Measurements from ENCODE around the gene COL15A1.

- TF ChIP-seq, protein P1, sequence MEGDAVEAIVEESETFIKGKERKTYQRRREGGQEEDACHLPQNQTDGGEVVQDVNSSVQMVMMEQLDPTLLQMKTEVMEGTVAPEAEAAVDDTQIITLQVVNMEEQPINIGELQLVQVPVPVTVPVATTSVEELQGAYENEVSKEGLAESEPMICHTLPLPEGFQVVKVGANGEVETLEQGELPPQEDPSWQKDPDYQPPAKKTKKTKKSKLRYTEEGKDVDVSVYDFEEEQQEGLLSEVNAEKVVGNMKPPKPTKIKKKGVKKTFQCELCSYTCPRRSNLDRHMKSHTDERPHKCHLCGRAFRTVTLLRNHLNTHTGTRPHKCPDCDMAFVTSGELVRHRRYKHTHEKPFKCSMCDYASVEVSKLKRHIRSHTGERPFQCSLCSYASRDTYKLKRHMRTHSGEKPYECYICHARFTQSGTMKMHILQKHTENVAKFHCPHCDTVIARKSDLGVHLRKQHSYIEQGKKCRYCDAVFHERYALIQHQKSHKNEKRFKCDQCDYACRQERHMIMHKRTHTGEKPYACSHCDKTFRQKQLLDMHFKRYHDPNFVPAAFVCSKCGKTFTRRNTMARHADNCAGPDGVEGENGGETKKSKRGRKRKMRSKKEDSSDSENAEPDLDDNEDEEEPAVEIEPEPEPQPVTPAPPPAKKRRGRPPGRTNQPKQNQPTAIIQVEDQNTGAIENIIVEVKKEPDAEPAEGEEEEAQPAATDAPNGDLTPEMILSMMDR (IDR thresholded peaks at IDR 0.05), result no peak
- no peak for TF ChIP-seq SMAD4 (CRISPR knock-in tag; IDR thresholded peaks at IDR 0.05)
- TF ChIP-seq, protein P2, sequence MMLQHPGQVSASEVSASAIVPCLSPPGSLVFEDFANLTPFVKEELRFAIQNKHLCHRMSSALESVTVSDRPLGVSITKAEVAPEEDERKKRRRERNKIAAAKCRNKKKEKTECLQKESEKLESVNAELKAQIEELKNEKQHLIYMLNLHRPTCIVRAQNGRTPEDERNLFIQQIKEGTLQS (CRISPR knock-in tag; conservative IDR thresholded peaks at IDR 0.05), result no peak
- no peak for TF ChIP-seq PREB (CRISPR knock-in tag; IDR thresholded peaks at IDR 0.05; ENCODE audit: borderline replicate concordance)
- TF ChIP-seq OVOL2 (CRISPR knock-in tag; IDR thresholded peaks at IDR 0.05; ENCODE audit: borderline replicate concordance), result no peak
- no peak for TF ChIP-seq ZNF425 (CRISPR knock-in tag; conservative IDR thresholded peaks at IDR 0.05)
- TF ChIP-seq FOXK1 (CRISPR knock-in tag; IDR thresholded peaks at IDR 0.05), result no peak
- no peak for TF ChIP-seq MAX (CRISPR knock-in tag; IDR thresholded peaks at IDR 0.05)
- no peak for TF ChIP-seq ATF2 (CRISPR knock-in tag; IDR thresholded peaks at IDR 0.05; ENCODE audit: borderline replicate concordance, low read depth)
- no peak for TF ChIP-seq NFE2L1 (CRISPR knock-in tag; IDR thresholded peaks at IDR 0.05)
Measured at GRCh38 chr9:99063522-99063921, 119.8 kb downstream of the COL15A1 start.

All from WTC11 (cell line).